ENCODE results near the gene SCAMP4. TPM values are rescaled to one million over a fixed set of nuclear protein-coding genes. Genes with fewer than 3 reads are reported as not detected.

Gene SCAMP4
- total RNA-seq, 1 donor from 2014 or later: 71.2 TPM

DNA sequence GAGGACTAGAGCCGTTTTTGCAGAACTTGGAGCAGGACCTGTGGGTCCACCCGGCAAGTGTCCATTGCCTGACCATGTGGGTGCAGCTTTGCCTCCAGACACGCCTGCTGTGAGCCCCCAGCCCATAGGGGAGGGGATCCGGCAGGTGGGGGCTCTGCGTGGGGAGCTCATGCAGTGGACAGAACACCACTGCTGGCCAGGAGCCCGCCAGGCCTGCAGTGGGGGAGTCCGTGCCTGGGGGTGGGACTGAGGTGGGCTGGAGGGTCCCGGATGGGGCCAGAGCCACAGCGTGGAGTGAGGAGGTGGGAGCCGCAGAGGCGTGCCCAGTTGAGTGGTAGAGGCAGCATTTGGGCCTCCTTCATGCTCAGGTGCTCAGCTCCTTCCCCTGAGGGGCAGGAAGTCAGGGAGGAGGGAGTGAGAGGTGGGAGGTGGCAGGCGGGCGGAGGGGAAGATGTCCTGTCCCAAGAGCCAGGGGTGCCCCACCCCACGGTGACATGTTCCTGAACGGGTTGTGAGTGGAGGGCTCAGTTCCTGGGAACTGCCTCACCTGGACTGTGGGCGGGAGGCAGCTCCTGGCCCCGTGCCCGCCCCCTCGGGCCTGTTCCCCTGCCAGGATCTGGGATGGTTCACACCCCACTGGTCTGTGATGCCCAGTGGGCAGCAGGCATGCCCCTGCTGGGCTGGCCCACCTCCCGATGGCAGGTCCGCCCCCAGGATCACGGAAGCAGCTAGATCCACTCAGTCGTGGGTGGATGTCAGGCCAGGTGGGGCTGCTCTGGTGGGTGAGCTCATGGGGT lies 8.8 kb downstream of the SCAMP4 start:
- H3K36me3 Mint-ChIP-seq (ENCODE audit: low read depth): peaks cover 4% of the 10 kb centered on the region
- no peaks in the 10 kb centered on the region for H3K27me3 Mint-ChIP-seq (ENCODE audit: low read depth)
- DNase-seq (ENCODE audit: low read depth, low spot score): no peak
- no peak overlapping the region for H3K4me3 Mint-ChIP-seq
- H3K9me3 Mint-ChIP-seq: no peaks in the 10 kb centered on the region
- no peak overlapping the region for H3K27ac Mint-ChIP-seq (ENCODE audit: unreplicated experiment)
- TF ChIP-seq, protein P1, sequence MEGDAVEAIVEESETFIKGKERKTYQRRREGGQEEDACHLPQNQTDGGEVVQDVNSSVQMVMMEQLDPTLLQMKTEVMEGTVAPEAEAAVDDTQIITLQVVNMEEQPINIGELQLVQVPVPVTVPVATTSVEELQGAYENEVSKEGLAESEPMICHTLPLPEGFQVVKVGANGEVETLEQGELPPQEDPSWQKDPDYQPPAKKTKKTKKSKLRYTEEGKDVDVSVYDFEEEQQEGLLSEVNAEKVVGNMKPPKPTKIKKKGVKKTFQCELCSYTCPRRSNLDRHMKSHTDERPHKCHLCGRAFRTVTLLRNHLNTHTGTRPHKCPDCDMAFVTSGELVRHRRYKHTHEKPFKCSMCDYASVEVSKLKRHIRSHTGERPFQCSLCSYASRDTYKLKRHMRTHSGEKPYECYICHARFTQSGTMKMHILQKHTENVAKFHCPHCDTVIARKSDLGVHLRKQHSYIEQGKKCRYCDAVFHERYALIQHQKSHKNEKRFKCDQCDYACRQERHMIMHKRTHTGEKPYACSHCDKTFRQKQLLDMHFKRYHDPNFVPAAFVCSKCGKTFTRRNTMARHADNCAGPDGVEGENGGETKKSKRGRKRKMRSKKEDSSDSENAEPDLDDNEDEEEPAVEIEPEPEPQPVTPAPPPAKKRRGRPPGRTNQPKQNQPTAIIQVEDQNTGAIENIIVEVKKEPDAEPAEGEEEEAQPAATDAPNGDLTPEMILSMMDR (conservative IDR thresholded peaks at IDR 0.05): no peak
- H3K4me1 Mint-ChIP-seq: peaks cover 4% of the 10 kb centered on the region

DNA sequence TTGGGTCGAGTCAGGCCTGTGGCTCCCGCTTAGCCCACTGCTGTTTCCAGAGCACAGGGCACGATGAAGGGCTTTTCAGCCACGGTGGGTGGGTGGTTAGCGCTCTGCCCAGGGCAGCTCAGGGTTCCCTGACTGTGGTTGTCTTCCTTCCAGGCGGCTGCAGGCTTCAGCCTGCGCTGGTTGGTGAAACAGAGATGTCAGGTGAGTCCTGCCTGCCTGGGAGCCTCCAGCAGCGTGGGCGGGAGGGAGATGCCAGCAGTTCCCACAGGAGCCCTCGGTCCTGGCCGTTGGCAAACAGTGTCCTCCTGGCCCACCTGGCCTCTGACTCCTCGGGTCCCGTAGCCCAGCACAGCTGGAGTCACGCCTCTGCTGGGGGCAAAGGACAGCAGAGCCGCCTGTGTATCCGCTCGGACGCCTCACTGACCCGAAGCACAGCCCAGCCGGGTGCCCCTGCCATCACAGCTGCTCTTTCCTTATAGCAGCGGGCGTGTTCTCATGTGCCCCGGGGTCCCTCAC lies 9.7 kb downstream of the SCAMP4 start:
- H3K4me3 Mint-ChIP-seq: no peak overlapping the region

DNA sequence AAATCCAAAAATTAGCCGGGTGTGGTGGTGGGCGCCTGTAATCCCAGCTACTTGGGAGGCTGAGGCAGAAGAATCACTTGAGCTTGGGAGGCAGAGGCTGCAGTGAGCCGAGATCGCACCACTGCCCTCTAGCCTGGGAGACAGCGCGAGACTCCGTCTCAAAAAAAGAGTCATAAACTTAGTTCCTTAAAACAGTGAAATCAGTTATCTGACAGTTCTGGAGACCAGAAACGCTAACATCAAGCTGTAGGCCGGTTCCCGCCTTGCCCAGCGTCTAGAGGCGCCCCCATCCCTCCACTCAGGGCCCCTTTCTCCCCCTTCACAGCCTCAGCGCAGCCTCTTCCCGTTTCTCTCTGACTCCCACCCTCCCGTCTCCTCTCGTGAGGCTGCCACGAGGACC lies 11.9 kb downstream of the SCAMP4 start:
- H3K9me3 Mint-ChIP-seq: no peaks in the 10 kb centered on the region

More for the DNA sequence above, 9.7 kb downstream of the SCAMP4 start:
- no peak overlapping the region for H3K27ac Mint-ChIP-seq (ENCODE audit: unreplicated experiment)
- H3K27me3 Mint-ChIP-seq (ENCODE audit: low read depth): no peaks in the 10 kb centered on the region
- DNase-seq (ENCODE audit: low read depth, low spot score): no peak
- H3K9me3 Mint-ChIP-seq: no peaks in the 10 kb centered on the region
- TF ChIP-seq, protein P1 (conservative IDR thresholded peaks at IDR 0.05): no peak
- H3K36me3 Mint-ChIP-seq (ENCODE audit: low read depth): peaks cover 4% of the 10 kb centered on the region
- H3K4me1 Mint-ChIP-seq: peaks cover 4% of the 10 kb centered on the region

DNA sequence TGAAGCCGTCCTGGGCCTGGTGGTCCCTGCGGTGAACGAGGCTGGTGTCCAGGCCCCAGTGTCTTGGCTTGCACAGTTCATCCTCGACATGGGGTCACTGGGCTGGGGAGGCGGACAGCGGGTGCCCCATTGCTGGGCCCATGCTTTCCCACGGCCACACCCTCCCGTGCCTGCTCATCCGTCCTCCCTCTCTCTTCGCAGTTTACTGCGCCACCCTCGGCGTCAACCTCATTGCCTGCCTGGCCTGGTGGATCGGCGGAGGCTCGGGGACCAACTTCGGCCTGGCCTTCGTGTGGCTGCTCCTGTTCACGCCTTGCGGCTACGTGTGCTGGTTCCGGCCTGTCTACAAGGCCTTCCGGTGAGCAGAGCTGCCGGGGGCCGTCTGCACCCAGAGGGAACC lies 12.7 kb downstream of the SCAMP4 start:
- Mint-ChIP-seq H3K9me3 (no peaks in the 10 kb centered on the region), H3K4me3 (peak overlapping the region; percentile 31), H3K4me1 (no peaks in the 10 kb centered on the region), H3K27me3 (ENCODE audit: low read depth) (no peaks in the 10 kb centered on the region), H3K36me3 (ENCODE audit: low read depth) (peaks cover 4% of the 10 kb centered on the region), H3K27ac (ENCODE audit: unreplicated experiment) (no peak overlapping the region)
- no peak for DNase-seq (ENCODE audit: low read depth, low spot score)
- TF ChIP-seq, protein P1 (conservative IDR thresholded peaks at IDR 0.05): no peak

More for the DNA sequence above, 11.9 kb downstream of the SCAMP4 start:
- TF ChIP-seq, protein P1 (conservative IDR thresholded peaks at IDR 0.05): no peak
- Mint-ChIP-seq H3K4me3 (no peak overlapping the region), H3K27me3 (ENCODE audit: low read depth) (no peaks in the 10 kb centered on the region), H3K4me1 (no peaks in the 10 kb centered on the region), H3K36me3 (ENCODE audit: low read depth) (peaks cover 4% of the 10 kb centered on the region), H3K27ac (ENCODE audit: unreplicated experiment) (no peak overlapping the region)
- no peak for DNase-seq (ENCODE audit: low read depth, low spot score)

DNA sequence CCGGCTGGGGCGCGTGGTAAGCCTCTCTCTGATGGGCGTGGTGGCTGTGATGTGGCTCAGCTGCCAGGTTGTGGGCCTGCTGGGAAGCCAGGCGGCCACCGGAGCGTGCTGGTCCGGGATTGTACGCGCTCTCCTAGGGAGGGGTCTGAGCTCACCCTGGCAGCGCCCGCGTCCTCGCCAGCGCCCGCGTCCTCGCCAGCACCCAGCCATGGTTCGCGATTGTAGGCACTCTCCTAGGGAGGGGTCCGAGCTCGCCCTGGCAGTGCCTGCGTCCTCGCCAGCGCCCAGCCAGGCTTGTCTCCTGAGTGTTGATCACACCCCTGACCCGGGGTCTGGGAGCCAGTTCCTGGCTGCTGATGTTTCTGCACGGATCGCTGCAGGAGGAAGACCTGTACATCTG lies 13.8 kb downstream of the SCAMP4 start:
- TF ChIP-seq, protein P1 (conservative IDR thresholded peaks at IDR 0.05): no peak
- H3K4me1 Mint-ChIP-seq: no peaks in the 10 kb centered on the region
- no peaks in the 10 kb centered on the region for H3K9me3 Mint-ChIP-seq
- no peak overlapping the region for H3K27ac Mint-ChIP-seq (ENCODE audit: unreplicated experiment)
- DNase-seq (ENCODE audit: low read depth, low spot score): no peak
- H3K36me3 Mint-ChIP-seq (ENCODE audit: low read depth): no peaks in the 10 kb centered on the region
- H3K4me3 Mint-ChIP-seq: no peak overlapping the region
- no peaks in the 10 kb centered on the region for H3K27me3 Mint-ChIP-seq (ENCODE audit: low read depth)

Measured in neural crest cell (in vitro differentiated cells).